ENCODE results near the gene SLK. TPM values are rescaled to one million over a fixed set of nuclear protein-coding genes. Genes with fewer than 3 reads are reported as not detected.
A peak's percentile ranks its signal among the peaks of the same experiment; 100 is the strongest.

The SLK gene
- polyA plus RNA-seq, 2 donors, result 34.6 to 37.3 TPM

DNA sequence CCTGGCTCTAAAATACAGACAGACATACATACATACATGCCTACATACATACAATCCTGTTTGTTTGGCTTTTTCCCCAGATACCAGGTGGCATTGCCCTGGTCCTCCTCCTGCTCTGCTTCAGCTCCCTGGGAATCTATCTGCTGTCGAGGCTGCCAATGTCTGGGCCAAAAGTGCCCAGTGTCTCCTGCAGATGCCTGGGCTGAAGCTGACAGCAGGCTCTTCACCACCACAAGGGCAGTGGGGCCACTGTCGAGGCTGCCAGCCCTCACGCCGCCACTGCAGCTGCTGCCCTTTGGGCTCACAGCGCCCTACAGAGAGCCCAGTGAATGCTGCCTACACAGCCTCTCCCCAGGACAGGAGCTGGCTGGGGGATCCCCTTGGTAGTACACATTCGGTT, 30.9 kb upstream of the SLK start:
- Histone ChIP-seq H3K9me3 (ENCODE audit: control insufficient read depth in 2 of 2, insufficient read depth in 1 of 2, low read depth in 1 of 2, low read length in 1 of 2) (no peaks in the 10 kb centered on the region), H3K36me3 (ENCODE audit: control insufficient read depth in 2 of 2, insufficient read depth in 2 of 2, low read length in 1 of 2) (no peaks in the 10 kb centered on the region), H3K4me1 (ENCODE audit: control insufficient read depth in 2 of 2, insufficient read depth in 2 of 2, low read length in 1 of 2) (no peaks in the 10 kb centered on the region), H3K27me3 (ENCODE audit: control insufficient read depth in 1 of 2, insufficient read depth in 2 of 2, low read length in 2 of 2) (no peaks in the 10 kb centered on the region), H3K4me3 (ENCODE audit: low read depth in 1 of 2, low read length in 2 of 2) (no peak overlapping the region), H3K27ac (ENCODE audit: low read depth in 2 of 2, low read length in 1 of 2) (no peak overlapping the region)
- WGBS, 2 donors, result 73 to 80% methylated on average over 6 of the region's 6 CpGs

DNA sequence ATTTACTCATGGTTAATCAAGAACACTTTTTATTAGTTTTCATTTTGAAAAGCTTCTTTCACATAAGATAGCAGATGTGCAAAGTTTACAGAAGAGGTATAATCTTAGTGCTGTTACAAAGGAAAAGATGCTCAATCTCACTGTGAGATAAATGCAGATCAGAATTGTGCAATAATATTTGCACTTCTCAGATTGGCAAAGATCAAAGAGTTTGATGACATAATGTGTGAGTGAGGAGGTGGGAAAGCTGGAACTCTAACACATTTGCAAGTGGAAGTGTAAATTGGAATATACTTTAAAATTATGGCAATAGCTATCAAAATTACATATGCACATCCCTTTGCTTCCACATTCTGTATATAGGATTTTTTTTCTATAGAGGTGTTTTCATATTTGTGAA, 27.4 kb upstream of the SLK start:
- Histone ChIP-seq H3K4me1 (ENCODE audit: control insufficient read depth in 2 of 2, insufficient read depth in 2 of 2, low read length in 1 of 2) (no peaks in the 10 kb centered on the region), H3K9me3 (ENCODE audit: control insufficient read depth in 2 of 2, insufficient read depth in 1 of 2, low read depth in 1 of 2, low read length in 1 of 2) (no peaks in the 10 kb centered on the region), H3K36me3 (ENCODE audit: control insufficient read depth in 2 of 2, insufficient read depth in 2 of 2, low read length in 1 of 2) (no peaks in the 10 kb centered on the region), H3K27ac (ENCODE audit: low read depth in 2 of 2, low read length in 1 of 2) (no peak overlapping the region), H3K27me3 (ENCODE audit: control insufficient read depth in 1 of 2, insufficient read depth in 2 of 2, low read length in 2 of 2) (no peaks in the 10 kb centered on the region), H3K4me3 (ENCODE audit: low read depth in 1 of 2, low read length in 2 of 2) (no peak overlapping the region)

GRCh38 chr10:103941801-103942200, 25.1 kb upstream of the SLK start:
- Histone ChIP-seq H3K27ac (ENCODE audit: low read depth in 2 of 2, low read length in 1 of 2) (peak overlapping the region; percentile 40 to 53), H3K9me3 (ENCODE audit: control insufficient read depth in 2 of 2, insufficient read depth in 1 of 2, low read depth in 1 of 2, low read length in 1 of 2) (no peaks in the 10 kb centered on the region), H3K4me3 (ENCODE audit: low read depth in 1 of 2, low read length in 2 of 2) (no peak overlapping the region), H3K4me1 (ENCODE audit: control insufficient read depth in 2 of 2, insufficient read depth in 2 of 2, low read length in 1 of 2) (no peaks in the 10 kb centered on the region), H3K36me3 (ENCODE audit: control insufficient read depth in 2 of 2, insufficient read depth in 2 of 2, low read length in 1 of 2) (no peaks in the 10 kb centered on the region), H3K27me3 (ENCODE audit: control insufficient read depth in 1 of 2, insufficient read depth in 2 of 2, low read length in 2 of 2) (no peaks in the 10 kb centered on the region)
- WGBS, 2 donors, result 59 to 64% methylated on average over 2 of the region's 2 CpGs

GRCh38 chr10:103942866-103943265, 24.1 kb upstream of the SLK start:
- WGBS, 2 donors, result 74 to 81% methylated on average over 2 of the region's 2 CpGs

GRCh38 chr10:103947799-103948516, 19.0 kb upstream of the SLK start:
- no peaks in the 10 kb centered on the region for H3K9me3 ChIP-seq (ENCODE audit: control insufficient read depth in 2 of 2, insufficient read depth in 1 of 2, low read depth in 1 of 2, low read length in 1 of 2)
- no peaks in the 10 kb centered on the region for H3K4me1 ChIP-seq (ENCODE audit: control insufficient read depth in 2 of 2, insufficient read depth in 2 of 2, low read length in 1 of 2)
- WGBS, 2 donors, result 81 to 85% methylated on average over 3 of the region's 3 CpGs
- H3K27ac ChIP-seq (ENCODE audit: low read depth in 2 of 2, low read length in 1 of 2), result no peak overlapping the region
- no peaks in the 10 kb centered on the region for H3K36me3 ChIP-seq (ENCODE audit: control insufficient read depth in 2 of 2, insufficient read depth in 2 of 2, low read length in 1 of 2)
- H3K27me3 ChIP-seq (ENCODE audit: control insufficient read depth in 1 of 2, insufficient read depth in 2 of 2, low read length in 2 of 2), result no peaks in the 10 kb centered on the region
- H3K4me3 ChIP-seq (ENCODE audit: low read depth in 1 of 2, low read length in 2 of 2), result no peak overlapping the region

More at GRCh38 chr10:103942866-103943265, 24.1 kb upstream of the SLK start:
- Histone ChIP-seq H3K4me1 (ENCODE audit: control insufficient read depth in 2 of 2, insufficient read depth in 2 of 2, low read length in 1 of 2) (no peaks in the 10 kb centered on the region), H3K36me3 (ENCODE audit: control insufficient read depth in 2 of 2, insufficient read depth in 2 of 2, low read length in 1 of 2) (no peaks in the 10 kb centered on the region), H3K9me3 (ENCODE audit: control insufficient read depth in 2 of 2, insufficient read depth in 1 of 2, low read depth in 1 of 2, low read length in 1 of 2) (no peaks in the 10 kb centered on the region), H3K4me3 (ENCODE audit: low read depth in 1 of 2, low read length in 2 of 2) (no peak overlapping the region), H3K27ac (ENCODE audit: low read depth in 2 of 2, low read length in 1 of 2) (no peak overlapping the region), H3K27me3 (ENCODE audit: control insufficient read depth in 1 of 2, insufficient read depth in 2 of 2, low read length in 2 of 2) (no peaks in the 10 kb centered on the region)

GRCh38 chr10:103949728-103950127, 17.2 kb upstream of the SLK start:
- Histone ChIP-seq H3K9me3 (ENCODE audit: control insufficient read depth in 2 of 2, insufficient read depth in 1 of 2, low read depth in 1 of 2, low read length in 1 of 2) (no peaks in the 10 kb centered on the region), H3K27me3 (ENCODE audit: control insufficient read depth in 1 of 2, insufficient read depth in 2 of 2, low read length in 2 of 2) (no peaks in the 10 kb centered on the region), H3K4me3 (ENCODE audit: low read depth in 1 of 2, low read length in 2 of 2) (no peak overlapping the region), H3K4me1 (ENCODE audit: control insufficient read depth in 2 of 2, insufficient read depth in 2 of 2, low read length in 1 of 2) (no peaks in the 10 kb centered on the region), H3K36me3 (ENCODE audit: control insufficient read depth in 2 of 2, insufficient read depth in 2 of 2, low read length in 1 of 2) (no peaks in the 10 kb centered on the region), H3K27ac (ENCODE audit: low read depth in 2 of 2, low read length in 1 of 2) (no peak overlapping the region)
- 73 to 75% methylated on average over 4 of the region's 4 CpGs for WGBS, 2 donors

DNA sequence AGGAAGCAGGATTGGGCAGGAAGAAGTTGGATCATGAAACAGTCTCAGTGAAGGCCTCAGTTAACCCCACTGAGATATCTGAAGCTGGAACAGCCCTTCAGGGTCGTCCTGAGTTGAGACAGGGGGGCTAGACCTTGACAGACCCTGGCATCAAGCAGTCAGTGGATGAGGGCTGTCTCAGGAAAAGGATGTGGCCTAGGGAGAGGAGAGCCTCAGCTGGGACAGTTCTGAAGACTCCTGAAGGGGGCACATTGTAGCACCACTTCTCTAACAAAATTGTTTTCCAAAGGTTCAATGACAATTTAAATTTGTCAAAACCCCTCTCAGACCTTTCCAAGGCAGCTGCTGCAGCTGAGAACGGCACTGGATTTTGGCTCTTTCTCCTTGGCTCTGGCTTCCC, 15.8 kb upstream of the SLK start:
- Histone ChIP-seq H3K4me1 (ENCODE audit: control insufficient read depth in 2 of 2, insufficient read depth in 2 of 2, low read length in 1 of 2) (no peaks in the 10 kb centered on the region), H3K36me3 (ENCODE audit: control insufficient read depth in 2 of 2, insufficient read depth in 2 of 2, low read length in 1 of 2) (no peaks in the 10 kb centered on the region), H3K4me3 (ENCODE audit: low read depth in 1 of 2, low read length in 2 of 2) (no peak overlapping the region), H3K27me3 (ENCODE audit: control insufficient read depth in 1 of 2, insufficient read depth in 2 of 2, low read length in 2 of 2) (no peaks in the 10 kb centered on the region), H3K9me3 (ENCODE audit: control insufficient read depth in 2 of 2, insufficient read depth in 1 of 2, low read depth in 1 of 2, low read length in 1 of 2) (no peaks in the 10 kb centered on the region), H3K27ac (ENCODE audit: low read depth in 2 of 2, low read length in 1 of 2) (no peak overlapping the region)
- 68 to 69% methylated on average over 2 of the region's 2 CpGs for WGBS, 2 donors

DNA sequence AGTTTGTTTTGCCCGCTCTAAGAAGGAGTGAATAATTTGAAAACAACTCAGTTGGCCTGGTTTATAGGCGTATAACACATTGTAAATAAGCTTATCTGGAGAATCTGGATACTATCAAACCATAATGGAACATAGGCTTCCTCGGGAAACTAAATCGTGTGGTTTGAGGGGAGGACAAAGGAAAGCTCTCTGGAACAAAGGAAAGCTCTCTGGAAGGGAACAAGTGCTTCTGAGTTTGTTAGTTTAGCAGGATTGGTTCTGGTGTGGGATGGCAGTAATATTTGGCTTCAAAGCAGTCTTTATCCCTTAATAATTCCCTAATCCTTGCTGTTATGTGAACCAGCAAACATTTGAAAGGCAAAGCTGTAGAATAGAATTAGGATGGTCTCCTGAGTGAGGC, 15.0 kb upstream of the SLK start:
- WGBS, 2 donors, result 63 to 64% methylated on average over 4 of the region's 4 CpGs
- no peak overlapping the region for H3K4me3 ChIP-seq (ENCODE audit: low read depth in 1 of 2, low read length in 2 of 2)
- no peaks in the 10 kb centered on the region for H3K4me1 ChIP-seq (ENCODE audit: control insufficient read depth in 2 of 2, insufficient read depth in 2 of 2, low read length in 1 of 2)
- H3K36me3 ChIP-seq (ENCODE audit: control insufficient read depth in 2 of 2, insufficient read depth in 2 of 2, low read length in 1 of 2), result no peaks in the 10 kb centered on the region
- no peak overlapping the region for H3K27ac ChIP-seq (ENCODE audit: low read depth in 2 of 2, low read length in 1 of 2)
- H3K27me3 ChIP-seq (ENCODE audit: control insufficient read depth in 1 of 2, insufficient read depth in 2 of 2, low read length in 2 of 2), result no peaks in the 10 kb centered on the region
- H3K9me3 ChIP-seq (ENCODE audit: control insufficient read depth in 2 of 2, insufficient read depth in 1 of 2, low read depth in 1 of 2, low read length in 1 of 2), result no peaks in the 10 kb centered on the region

GRCh38 chr10:103954543-103954942, 12.4 kb upstream of the SLK start:
- H3K9me3 ChIP-seq (ENCODE audit: control insufficient read depth in 2 of 2, insufficient read depth in 1 of 2, low read depth in 1 of 2, low read length in 1 of 2), result no peaks in the 10 kb centered on the region
- H3K4me3 ChIP-seq (ENCODE audit: low read depth in 1 of 2, low read length in 2 of 2), result no peak overlapping the region
- H3K36me3 ChIP-seq (ENCODE audit: control insufficient read depth in 2 of 2, insufficient read depth in 2 of 2, low read length in 1 of 2), result no peaks in the 10 kb centered on the region
- H3K27me3 ChIP-seq (ENCODE audit: control insufficient read depth in 1 of 2, insufficient read depth in 2 of 2, low read length in 2 of 2), result no peaks in the 10 kb centered on the region
- WGBS, 2 donors, result 85 to 92% methylated on average over 1 of the region's 1 CpG
- H3K4me1 ChIP-seq (ENCODE audit: control insufficient read depth in 2 of 2, insufficient read depth in 2 of 2, low read length in 1 of 2), result no peaks in the 10 kb centered on the region
- H3K27ac ChIP-seq (ENCODE audit: low read depth in 2 of 2, low read length in 1 of 2), result no peak overlapping the region

DNA sequence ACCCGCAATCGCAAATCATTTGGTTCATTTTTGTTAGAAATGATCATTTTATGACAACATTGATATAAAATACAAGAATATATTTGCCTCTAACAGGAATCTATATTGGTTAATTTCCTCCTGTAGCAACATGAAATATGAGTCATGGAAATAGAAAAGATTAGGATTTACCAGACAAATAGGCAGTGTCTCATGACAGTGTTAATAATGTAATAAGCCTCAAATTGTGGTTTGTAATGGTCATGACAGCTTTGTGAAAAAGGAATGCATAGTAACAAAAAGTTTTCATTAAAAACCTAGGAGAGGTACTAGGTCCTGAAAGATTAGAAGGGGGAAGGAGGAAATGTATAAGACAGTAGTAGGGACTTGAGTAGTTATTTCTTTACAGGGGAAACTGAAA, 7.9 kb upstream of the SLK start:
- no peaks in the 10 kb centered on the region for H3K36me3 ChIP-seq (ENCODE audit: control insufficient read depth in 2 of 2, insufficient read depth in 2 of 2, low read length in 1 of 2)
- H3K9me3 ChIP-seq (ENCODE audit: control insufficient read depth in 2 of 2, insufficient read depth in 1 of 2, low read depth in 1 of 2, low read length in 1 of 2), result no peaks in the 10 kb centered on the region
- no peak overlapping the region for H3K4me3 ChIP-seq (ENCODE audit: low read depth in 1 of 2, low read length in 2 of 2)
- H3K27ac ChIP-seq (ENCODE audit: low read depth in 2 of 2, low read length in 1 of 2), result no peak overlapping the region
- 70 to 74% methylated on average over 2 of the region's 2 CpGs for WGBS, 2 donors
- H3K4me1 ChIP-seq (ENCODE audit: control insufficient read depth in 2 of 2, insufficient read depth in 2 of 2, low read length in 1 of 2), result no peaks in the 10 kb centered on the region
- no peaks in the 10 kb centered on the region for H3K27me3 ChIP-seq (ENCODE audit: control insufficient read depth in 1 of 2, insufficient read depth in 2 of 2, low read length in 2 of 2)

Measured in esophagus (tissue), 2 donors.